Mammary epithelial cell (primary cell): ENCODE measurements around the gene EVA1A.

Source experiments
- EZH2 ChIP-seq: IDR thresholded peaks from 2 replicates; pipeline ENCODE4 v1.6.1; 2012; ENCODE audit warnings: low read length, inconsistent platforms, borderline replicate concordance
- TF ChIP-seq, protein P1 (sequence below), 2 donors: IDR thresholded peaks in 1 of 2; conservative IDR thresholded peaks in 1 of 2; 2 replicates each; pipeline ENCODE4 v1.5.1; 2011 to 2012; ENCODE audit warnings: inconsistent platforms in 2 of 2, low read length in 2 of 2, mild to moderate bottlenecking in 2 of 2, control low read depth in 1 of 2, low read depth in 1 of 2; ENCODE audit not compliant: insufficient read depth in 1 of 2; ENCODE audit errors: extremely low read depth in 1 of 2

DNA sequence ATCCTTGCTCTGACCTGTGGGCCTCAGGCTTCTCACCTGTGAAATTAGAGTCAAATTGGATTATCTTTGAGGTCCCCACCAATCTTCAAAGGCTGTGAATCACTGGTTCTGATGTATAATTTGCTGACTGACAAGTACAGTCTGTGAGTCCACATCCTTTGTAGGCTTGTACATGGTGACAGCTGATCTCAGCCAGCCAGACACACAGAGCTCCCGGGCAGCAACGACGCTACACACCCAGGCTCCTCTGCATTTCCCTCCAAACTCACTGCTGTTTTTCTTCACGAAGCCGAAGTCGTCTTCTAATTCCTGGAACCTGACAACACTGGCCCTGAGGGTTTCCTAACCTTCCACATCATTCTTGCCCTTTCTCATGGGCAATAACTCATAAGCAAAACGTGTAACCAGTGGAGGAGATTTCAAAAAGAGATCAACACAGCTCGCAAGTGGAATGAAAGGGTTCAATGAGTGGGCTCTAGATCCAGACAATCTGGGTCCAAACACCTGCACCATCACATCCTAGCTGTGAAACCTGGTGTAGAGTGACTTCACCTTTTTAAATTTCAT, 37.9 kb upstream of the EVA1A start:
- TF ChIP-seq, protein P1, sequence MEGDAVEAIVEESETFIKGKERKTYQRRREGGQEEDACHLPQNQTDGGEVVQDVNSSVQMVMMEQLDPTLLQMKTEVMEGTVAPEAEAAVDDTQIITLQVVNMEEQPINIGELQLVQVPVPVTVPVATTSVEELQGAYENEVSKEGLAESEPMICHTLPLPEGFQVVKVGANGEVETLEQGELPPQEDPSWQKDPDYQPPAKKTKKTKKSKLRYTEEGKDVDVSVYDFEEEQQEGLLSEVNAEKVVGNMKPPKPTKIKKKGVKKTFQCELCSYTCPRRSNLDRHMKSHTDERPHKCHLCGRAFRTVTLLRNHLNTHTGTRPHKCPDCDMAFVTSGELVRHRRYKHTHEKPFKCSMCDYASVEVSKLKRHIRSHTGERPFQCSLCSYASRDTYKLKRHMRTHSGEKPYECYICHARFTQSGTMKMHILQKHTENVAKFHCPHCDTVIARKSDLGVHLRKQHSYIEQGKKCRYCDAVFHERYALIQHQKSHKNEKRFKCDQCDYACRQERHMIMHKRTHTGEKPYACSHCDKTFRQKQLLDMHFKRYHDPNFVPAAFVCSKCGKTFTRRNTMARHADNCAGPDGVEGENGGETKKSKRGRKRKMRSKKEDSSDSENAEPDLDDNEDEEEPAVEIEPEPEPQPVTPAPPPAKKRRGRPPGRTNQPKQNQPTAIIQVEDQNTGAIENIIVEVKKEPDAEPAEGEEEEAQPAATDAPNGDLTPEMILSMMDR (conservative IDR thresholded peaks at IDR 0.05 in 1 of 2, IDR thresholded peaks at IDR 0.05 in 1 of 2; ENCODE audit: extremely low read depth in 1 of 2, insufficient read depth in 1 of 2, low read depth in 1 of 2, low read length in 2 of 2) = no peak
- TF ChIP-seq EZH2 = no peak
